Measurements from ENCODE around the gene GDE1.
A peak's percentile ranks its signal among the peaks of the same experiment; 100 is the strongest.

The GDE1 gene

DNA sequence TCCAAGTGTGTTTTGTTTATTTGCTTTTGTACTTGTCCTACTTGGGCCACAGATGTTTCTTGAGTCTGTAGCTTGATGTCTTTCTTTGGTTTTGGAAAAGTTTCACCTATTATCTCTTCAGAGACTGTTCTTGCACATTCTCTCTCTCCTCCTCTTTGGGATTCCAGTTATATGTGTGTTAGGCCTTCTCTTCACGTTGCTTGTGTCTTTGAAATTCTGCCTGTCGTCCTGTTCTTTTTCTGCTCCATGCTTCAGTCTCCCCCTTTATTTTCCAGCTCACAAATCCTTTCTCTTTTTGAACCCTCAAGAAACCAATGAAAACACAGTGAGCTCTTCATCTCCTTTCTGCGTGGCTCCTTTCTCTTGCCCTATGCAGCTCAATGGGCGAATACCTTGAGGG is 41.5 kb upstream of the GDE1 start:
- H4K20me1 ChIP-seq (ENCODE audit: insufficient read depth, low read length), result no peaks in the 10 kb centered on the region
- H3K9ac ChIP-seq (ENCODE audit: low read depth, low read length), result no peak overlapping the region
- no peak overlapping the region for H2AFZ ChIP-seq (ENCODE audit: low read depth, low read length)
- no peak for DNase-seq
- H3K4me1 ChIP-seq (ENCODE audit: insufficient read depth, low read length), result no peaks in the 10 kb centered on the region
- no peaks in the 10 kb centered on the region for H3K27me3 ChIP-seq (ENCODE audit: insufficient read depth, low read length, poor library complexity)
- no peaks in the 10 kb centered on the region for H3K9me3 ChIP-seq (ENCODE audit: insufficient read depth, low read length, severe bottlenecking)
- H3K79me2 ChIP-seq (ENCODE audit: insufficient read depth, low read length), result peaks cover 7% of the 10 kb centered on the region; the same call in 1 of the 2 replicates
- H3K4me3 ChIP-seq (ENCODE audit: low read depth in 1 of 2, low read length in 2 of 2), result no peak overlapping the region
- peaks cover 36% of the 10 kb centered on the region for H3K36me3 ChIP-seq (ENCODE audit: insufficient read depth, low read length)
- H3K4me2 ChIP-seq (ENCODE audit: insufficient read depth, low read length), result no peak overlapping the region
- H3K27ac ChIP-seq (ENCODE audit: low read length), result no peak overlapping the region
- no peak for TF ChIP-seq EZH2 (IDR thresholded peaks at IDR 0.05; ENCODE audit: borderline replicate concordance, low read depth, low read length, severe bottlenecking)
- TF ChIP-seq, protein P1, sequence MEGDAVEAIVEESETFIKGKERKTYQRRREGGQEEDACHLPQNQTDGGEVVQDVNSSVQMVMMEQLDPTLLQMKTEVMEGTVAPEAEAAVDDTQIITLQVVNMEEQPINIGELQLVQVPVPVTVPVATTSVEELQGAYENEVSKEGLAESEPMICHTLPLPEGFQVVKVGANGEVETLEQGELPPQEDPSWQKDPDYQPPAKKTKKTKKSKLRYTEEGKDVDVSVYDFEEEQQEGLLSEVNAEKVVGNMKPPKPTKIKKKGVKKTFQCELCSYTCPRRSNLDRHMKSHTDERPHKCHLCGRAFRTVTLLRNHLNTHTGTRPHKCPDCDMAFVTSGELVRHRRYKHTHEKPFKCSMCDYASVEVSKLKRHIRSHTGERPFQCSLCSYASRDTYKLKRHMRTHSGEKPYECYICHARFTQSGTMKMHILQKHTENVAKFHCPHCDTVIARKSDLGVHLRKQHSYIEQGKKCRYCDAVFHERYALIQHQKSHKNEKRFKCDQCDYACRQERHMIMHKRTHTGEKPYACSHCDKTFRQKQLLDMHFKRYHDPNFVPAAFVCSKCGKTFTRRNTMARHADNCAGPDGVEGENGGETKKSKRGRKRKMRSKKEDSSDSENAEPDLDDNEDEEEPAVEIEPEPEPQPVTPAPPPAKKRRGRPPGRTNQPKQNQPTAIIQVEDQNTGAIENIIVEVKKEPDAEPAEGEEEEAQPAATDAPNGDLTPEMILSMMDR (IDR thresholded peaks at IDR 0.05; ENCODE audit: borderline replicate concordance, extremely low read depth, low read length, poor library complexity, severe bottlenecking), result no peak
- ATAC-seq (ENCODE audit: insufficient read depth, low read depth), result no peak

DNA sequence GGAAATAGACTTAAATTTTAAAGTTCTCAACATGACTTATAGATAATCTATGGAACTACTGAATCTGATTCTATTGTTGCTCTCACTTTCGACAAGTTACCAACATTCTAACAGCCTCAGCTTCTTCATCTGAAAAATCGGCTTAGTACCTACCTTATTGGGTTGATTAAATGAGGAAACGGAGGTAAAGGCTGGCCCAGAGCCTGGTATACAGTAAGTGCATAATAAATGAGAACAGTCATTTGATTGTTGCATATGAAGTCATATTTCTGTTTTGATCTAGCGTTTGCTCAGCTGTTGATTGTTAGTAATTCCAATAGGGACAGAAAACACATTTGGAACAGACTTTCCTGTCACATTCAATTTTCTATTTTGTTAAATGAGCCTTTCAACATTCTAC is 38.2 kb upstream of the GDE1 start:
- Histone ChIP-seq H2AFZ (ENCODE audit: low read depth, low read length) (no peak overlapping the region), H3K4me2 (ENCODE audit: insufficient read depth, low read length) (no peak overlapping the region), H3K79me2 (ENCODE audit: insufficient read depth, low read length) (peaks cover 18% of the 10 kb centered on the region; the same call in 1 of the 2 replicates), H3K27me3 (ENCODE audit: insufficient read depth, low read length, poor library complexity) (no peaks in the 10 kb centered on the region), H3K4me1 (ENCODE audit: insufficient read depth, low read length) (peaks cover 14% of the 10 kb centered on the region), H3K36me3 (ENCODE audit: insufficient read depth, low read length) (peaks cover 8% of the 10 kb centered on the region; the same call in 1 of the 2 replicates), H3K9ac (ENCODE audit: low read depth, low read length) (no peak overlapping the region), H3K4me3 (ENCODE audit: low read depth in 1 of 2, low read length in 2 of 2) (no peak overlapping the region), H3K9me3 (ENCODE audit: insufficient read depth, low read length, severe bottlenecking) (no peaks in the 10 kb centered on the region), H3K27ac (ENCODE audit: low read length) (no peak overlapping the region), H4K20me1 (ENCODE audit: insufficient read depth, low read length) (no peaks in the 10 kb centered on the region)
- DNase-seq, result no peak
- TF ChIP-seq, protein P1 (IDR thresholded peaks at IDR 0.05; ENCODE audit: borderline replicate concordance, extremely low read depth, low read length, poor library complexity, severe bottlenecking), result no peak
- TF ChIP-seq EZH2 (IDR thresholded peaks at IDR 0.05; ENCODE audit: borderline replicate concordance, low read depth, low read length, severe bottlenecking), result no peak
- ATAC-seq (ENCODE audit: insufficient read depth, low read depth), result no peak

DNA sequence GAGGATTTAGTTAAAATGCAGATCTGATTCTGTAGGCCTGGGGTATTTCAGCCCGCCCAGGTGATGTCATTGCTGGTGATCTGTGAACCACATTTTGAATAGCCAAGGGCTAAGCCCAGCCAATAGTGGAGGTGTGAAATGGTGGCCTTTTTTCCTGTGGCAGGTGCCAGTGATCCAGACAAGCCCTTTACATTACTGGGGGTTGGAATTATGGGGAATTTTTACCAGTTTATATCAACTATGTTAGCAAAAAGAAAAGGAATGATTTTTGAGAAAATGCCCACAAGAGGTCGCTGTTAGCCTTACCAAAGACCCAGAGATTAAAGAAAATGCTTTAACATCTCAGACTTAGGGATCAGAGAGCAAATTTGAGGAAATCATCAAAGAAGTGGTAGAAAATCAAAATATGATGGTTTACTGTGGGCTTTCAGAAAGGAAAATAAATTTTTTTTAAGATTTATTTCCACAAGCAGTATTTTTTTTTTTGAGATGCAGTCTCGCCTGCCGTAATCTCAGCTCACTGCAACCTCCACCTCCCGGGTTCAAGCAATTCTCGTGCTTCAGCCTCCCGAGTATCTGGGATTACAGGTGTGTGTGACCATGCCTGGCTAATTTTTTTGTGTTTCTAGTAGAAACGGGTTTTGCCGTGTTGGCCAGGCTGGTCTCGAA is 37.5 kb upstream of the GDE1 start:
- 0 out of 2 replicates have a peak overlapping the region, but pooled peaks have one; percentile 40 for H2AFZ ChIP-seq (ENCODE audit: low read depth, low read length)
- H3K4me1 ChIP-seq (ENCODE audit: insufficient read depth, low read length), result peaks cover 22% of the 10 kb centered on the region
- H3K79me2 ChIP-seq (ENCODE audit: insufficient read depth, low read length), result peaks cover 23% of the 10 kb centered on the region; the same call in 1 of the 2 replicates
- H4K20me1 ChIP-seq (ENCODE audit: insufficient read depth, low read length), result no peaks in the 10 kb centered on the region
- DNase-seq (no peak), ATAC-seq (ENCODE audit: insufficient read depth, low read depth) (no peak)
- no peak overlapping the region for H3K9ac ChIP-seq (ENCODE audit: low read depth, low read length)
- H3K9me3 ChIP-seq (ENCODE audit: insufficient read depth, low read length, severe bottlenecking), result no peaks in the 10 kb centered on the region
- TF ChIP-seq EZH2 (IDR thresholded peaks at IDR 0.05; ENCODE audit: borderline replicate concordance, low read depth, low read length, severe bottlenecking), result no peak
- TF ChIP-seq, protein P1 (IDR thresholded peaks at IDR 0.05; ENCODE audit: borderline replicate concordance, extremely low read depth, low read length, poor library complexity, severe bottlenecking), result peak; percentile 76
- H3K27me3 ChIP-seq (ENCODE audit: insufficient read depth, low read length, poor library complexity), result no peaks in the 10 kb centered on the region
- H3K4me2 ChIP-seq (ENCODE audit: insufficient read depth, low read length), result no peak overlapping the region
- H3K36me3 ChIP-seq (ENCODE audit: insufficient read depth, low read length), result peaks cover under 1% of the 10 kb centered on the region; the same call in 1 of the 2 replicates
- H3K4me3 ChIP-seq (ENCODE audit: low read depth in 1 of 2, low read length in 2 of 2), result no peak overlapping the region
- no peak overlapping the region for H3K27ac ChIP-seq (ENCODE audit: low read length)

Measured in DND-41 (cell line).